ENCODE measurements around the gene OSBPL5.

- no peak for TF ChIP-seq CTCF (IDR thresholded peaks at IDR 0.05)
- no peak for TF ChIP-seq POLR2A (IDR thresholded peaks at IDR 0.05)
Measured at GRCh38 chr11:3121931-3122774, 43.0 kb downstream of the OSBPL5 start.
